Mucosa of descending colon (tissue), 3 donors: ENCODE data around the gene MSI2. TPM values are rescaled to one million over a fixed set of nuclear protein-coding genes. Genes with fewer than 3 reads are reported as not detected.

ENCODE experiments used
- ATAC-seq: fragments of 200-7000 bp; cut with Tn5 transposase; one replicate; pipeline ENCODE4 v1.9.1; 2020; ENCODE audit warnings: mild to moderate bottlenecking, moderate library complexity
- DNase-seq, 3 donors: peaks; one replicate each; pipeline ENCODE4 v3.0.0-alpha.2; 2020
- H3K36me3 ChIP-seq: fragments of 200-600 bp; one replicate; pipeline ENCODE4 v1.8.0; 2021; ENCODE audit warnings: low read depth, mild to moderate bottlenecking
- H3K4me1 ChIP-seq: fragments of 200-600 bp; one replicate; pipeline ENCODE4 v1.8.0; 2021; ENCODE audit warnings: low read depth, mild to moderate bottlenecking
- H3K4me3 ChIP-seq: fragments of 200-600 bp; one replicate; pipeline ENCODE4 v1.8.0; 2021; ENCODE audit warnings: mild to moderate bottlenecking
- H3K9me3 ChIP-seq: fragments of 200-600 bp; one replicate; pipeline ENCODE4 v1.8.0; 2021; ENCODE audit warnings: mild to moderate bottlenecking
- CTCF ChIP-seq: fragments of 200-600 bp; IDR thresholded peaks from one replicate; pipeline ENCODE4 v1.8.0; 2022; ENCODE audit warnings: antibody characterized with exemption, mild to moderate bottlenecking
- intact Hi-C, 2 donors: fragments of 100-400 bp; cut with DNase I in 1 of 2; cut with micrococcal nuclease in 1 of 2; formaldehyde crosslinking; loops; one replicate each; pipeline versions ENCODE4 v1.11.0 to v1.11.1; 2022; cut with DNase I, micrococcal nuclease
- total RNA-seq, 3 donors: library from RNA; stranded (reverse); fragmentation: NEBNext Ultra II Directional in 2 of 3; extraction: Animal tissue kit (Norgen Biotek cat#: 25700) in 2 of 3; gene quantifications; one replicate each; pipeline versions ENCODE4 v1.2.1 to v1.2.4, GENCODE V29; 2021 to 2023
- donor health status: DM: no; HTN: no; CAD: no; lungs with moderate emphysema.
- donor health status: DM: no; HTN: no; CAD: no.
- donor health status: DM: no; HTN: yes; CAD: no.

MSI2 gene
- total RNA-seq, 3 donors from 2014 or later = 60.0 to 72.6 (median 65.7) TPM

DNA sequence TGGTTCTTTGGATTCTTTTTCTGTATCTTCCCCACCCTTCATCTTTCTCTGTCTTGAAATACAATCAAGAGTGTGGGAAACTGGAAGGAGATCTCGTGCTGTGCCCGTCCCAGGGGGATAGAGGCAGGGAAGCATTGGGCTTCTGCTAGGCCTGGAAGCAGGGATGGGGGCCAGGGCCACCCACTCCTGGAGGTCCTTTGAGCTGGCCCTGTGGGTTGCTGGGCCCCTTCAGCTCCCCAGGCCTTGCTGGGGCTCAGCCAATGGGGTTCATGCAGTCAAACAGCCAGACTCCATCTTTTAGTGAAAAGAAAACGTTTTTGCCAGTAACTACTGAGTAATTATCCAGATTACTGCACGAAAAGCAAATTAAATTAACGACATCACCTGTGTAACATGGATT lies 421.0 kb downstream of the MSI2 start:
- intact Hi-C loops = loop anchor here in 1 of 2 donors (10.0 kb wide), 2 partner anchors 68 to 432 kb away; partner anchors contain the start of gene CCDC182
- ATAC-seq = no peak
- no peaks in the 10 kb centered on the region for H3K9me3 ChIP-seq
- no peak for TF ChIP-seq CTCF
- H3K4me1 ChIP-seq = no peaks in the 10 kb centered on the region
- no peak for DNase-seq
- no peaks in the 10 kb centered on the region for H3K36me3 ChIP-seq
- no peak overlapping the region for H3K4me3 ChIP-seq

DNA sequence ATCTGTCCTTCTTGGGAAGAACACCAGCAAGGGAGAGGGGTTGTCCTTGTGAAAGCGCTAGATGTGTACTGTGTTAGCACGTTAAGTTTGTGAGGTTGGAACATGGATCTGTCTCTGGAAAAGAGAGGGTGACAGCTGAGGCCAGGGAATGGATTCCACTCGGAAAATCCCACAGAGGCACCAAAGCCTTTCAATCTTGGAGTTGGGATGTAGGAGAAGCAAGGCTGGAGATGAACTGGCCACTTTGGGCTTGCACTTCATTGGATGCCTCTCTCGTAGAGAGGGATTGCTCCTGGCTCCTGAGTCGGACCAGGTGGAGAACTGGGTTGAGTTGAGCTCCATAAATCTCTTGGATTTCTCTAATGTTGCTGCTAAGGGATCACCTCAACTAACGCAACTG lies 421.5 kb downstream of the MSI2 start:
- H3K9me3 ChIP-seq = no peaks in the 10 kb centered on the region
- H3K36me3 ChIP-seq = no peaks in the 10 kb centered on the region
- no peak for TF ChIP-seq CTCF
- no peaks in the 10 kb centered on the region for H3K4me1 ChIP-seq
- no peak overlapping the region for H3K4me3 ChIP-seq
- intact Hi-C loops = loop anchor here in 1 of 2 donors (10.0 kb wide), 2 partner anchors 67 to 433 kb away; partner anchors contain the start of gene CCDC182
- DNase-seq (no peak), ATAC-seq (no peak)

DNA sequence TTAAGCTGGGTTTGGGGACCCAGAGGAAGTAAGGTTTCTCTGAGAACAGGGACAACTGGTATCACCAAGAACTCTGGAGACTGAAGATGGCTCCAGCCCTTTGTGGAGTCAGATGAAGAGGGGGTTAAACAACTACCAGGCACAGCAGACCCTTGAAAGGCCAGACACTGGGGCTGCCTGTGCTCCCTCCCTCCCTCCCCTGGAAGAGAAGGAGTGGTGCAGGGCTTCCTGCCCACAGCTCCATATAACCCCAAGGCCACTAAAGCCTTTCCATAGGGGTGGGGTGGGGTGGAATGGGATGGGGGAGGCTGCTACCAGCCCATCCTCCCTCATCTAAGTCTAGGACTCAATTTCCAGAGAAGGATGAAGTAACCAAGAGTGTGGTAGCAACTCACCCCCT lies 422.1 kb downstream of the MSI2 start:
- intact Hi-C loops = loop anchor here in 1 of 2 donors (10.0 kb wide), 2 partner anchors 66 to 434 kb away; partner anchors contain the start of gene CCDC182
- no peak for DNase-seq
- no peak for ATAC-seq

GRCh38 chr17:57679356-57679755 lies 423.0 kb downstream of the MSI2 start:
- ATAC-seq (no peak), DNase-seq (no peak)
- Histone ChIP-seq H3K4me3 (no peak overlapping the region), H3K9me3 (no peaks in the 10 kb centered on the region), H3K36me3 (no peaks in the 10 kb centered on the region), H3K4me1 (no peaks in the 10 kb centered on the region)
- no peak for TF ChIP-seq CTCF
- intact Hi-C loops = loop anchor here in 1 of 2 donors (10.0 kb wide), 2 partner anchors 65 to 435 kb away; partner anchors contain the start of gene CCDC182

More for the DNA sequence above, 422.1 kb downstream of the MSI2 start:
- Histone ChIP-seq H3K4me3 (no peak overlapping the region), H3K36me3 (no peaks in the 10 kb centered on the region), H3K9me3 (no peaks in the 10 kb centered on the region), H3K4me1 (no peaks in the 10 kb centered on the region)
- TF ChIP-seq CTCF = no peak

GRCh38 chr17:57679906-57680695 lies 423.8 kb downstream of the MSI2 start:
- Histone ChIP-seq H3K36me3 (no peaks in the 10 kb centered on the region), H3K4me3 (no peak overlapping the region), H3K9me3 (no peaks in the 10 kb centered on the region), H3K4me1 (no peaks in the 10 kb centered on the region)
- intact Hi-C loops = loop anchor here in 1 of 2 donors (10.0 kb wide), 2 partner anchors 65 to 435 kb away; partner anchors contain the start of gene CCDC182
- no peak for ATAC-seq
- TF ChIP-seq CTCF = no peak
- DNase-seq = no peak
